HL-60 (cell line): ENCODE data around the gene DTNA.

Experiments used
- DNase-seq, 2 experiments: peaks; one replicate each; pipeline ENCODE4 v3.0.0-alpha.2; 2010 to 2020; ENCODE audit warnings: low read depth in 1 of 2, low spot score in 1 of 2
- H3K27ac ChIP-seq: fragments of 250-450 bp; sonication (Bioruptor Pico); replicated peaks from 2 replicates; pipeline ENCODE4 v1.5.1; 2020; ENCODE audit warnings: mild to moderate bottlenecking, moderate library complexity
- H3K27me3 ChIP-seq: fragments of 250-450 bp; sonication (Bioruptor Pico); 2 replicates; pipeline ENCODE4 v1.5.1; 2021; ENCODE audit warnings: mild to moderate bottlenecking, moderate library complexity; ENCODE audit not compliant: insufficient read depth, poor library complexity, severe bottlenecking
- H3K4me3 ChIP-seq: replicated peaks from 2 replicates; pipeline ENCODE4 v1.5.1; 2011; ENCODE audit warnings: mild to moderate bottlenecking, control low read depth, low read length; ENCODE audit not compliant: insufficient read depth
- GABPA ChIP-seq: IDR thresholded peaks from 2 replicates; pipeline ENCODE4 v1.6.1; 2012; ENCODE audit warnings: low read depth
- POLR2AphosphoS5 ChIP-seq: IDR thresholded peaks from 2 replicates; pipeline ENCODE4 v1.6.1; 2012; ENCODE audit warnings: low read depth
- REST ChIP-seq: IDR thresholded peaks from 2 replicates; pipeline ENCODE4 v1.6.1; 2012; ENCODE audit warnings: low read depth; ENCODE audit not compliant: insufficient replicate concordance
- SPI1 ChIP-seq: IDR thresholded peaks from 2 replicates; pipeline ENCODE4 v1.6.1; 2012; ENCODE audit warnings: low read depth, mild to moderate bottlenecking, borderline replicate concordance
- TF ChIP-seq, protein P1 (sequence below): IDR thresholded peaks from one replicate; pipeline ENCODE4 v1.5.1; 2011; ENCODE audit warnings: low read length, control low read depth, inconsistent platforms; ENCODE audit not compliant: insufficient read depth

DTNA gene

DNA sequence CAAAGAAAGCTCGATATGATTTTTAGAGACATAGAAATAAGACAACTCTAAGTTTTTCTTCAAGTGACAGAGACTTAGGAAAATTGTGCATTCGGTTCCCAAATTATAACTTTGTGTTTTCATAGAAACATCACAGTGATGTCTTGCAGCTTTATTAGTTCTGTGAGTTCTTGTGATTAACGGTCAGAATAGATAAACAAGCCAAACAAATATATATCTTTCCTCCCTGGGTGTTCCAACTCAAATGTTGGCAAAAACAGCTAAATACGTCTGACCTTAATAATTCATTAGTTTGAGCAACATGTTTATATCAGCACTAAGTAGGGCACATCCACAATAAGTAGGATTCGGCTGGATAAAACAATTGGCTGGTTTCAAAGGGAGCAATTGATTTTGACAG, 47.6 kb downstream of the DTNA start:
- Histone ChIP-seq H3K27ac (no peak overlapping the region), H3K4me3 (no peak overlapping the region), H3K27me3 (peaks cover 2% of the 10 kb centered on the region)
- TF ChIP-seq POLR2AphosphoS5 (no peak), GABPA (no peak), REST (no peak), SPI1 (no peak)
- TF ChIP-seq, protein P1, sequence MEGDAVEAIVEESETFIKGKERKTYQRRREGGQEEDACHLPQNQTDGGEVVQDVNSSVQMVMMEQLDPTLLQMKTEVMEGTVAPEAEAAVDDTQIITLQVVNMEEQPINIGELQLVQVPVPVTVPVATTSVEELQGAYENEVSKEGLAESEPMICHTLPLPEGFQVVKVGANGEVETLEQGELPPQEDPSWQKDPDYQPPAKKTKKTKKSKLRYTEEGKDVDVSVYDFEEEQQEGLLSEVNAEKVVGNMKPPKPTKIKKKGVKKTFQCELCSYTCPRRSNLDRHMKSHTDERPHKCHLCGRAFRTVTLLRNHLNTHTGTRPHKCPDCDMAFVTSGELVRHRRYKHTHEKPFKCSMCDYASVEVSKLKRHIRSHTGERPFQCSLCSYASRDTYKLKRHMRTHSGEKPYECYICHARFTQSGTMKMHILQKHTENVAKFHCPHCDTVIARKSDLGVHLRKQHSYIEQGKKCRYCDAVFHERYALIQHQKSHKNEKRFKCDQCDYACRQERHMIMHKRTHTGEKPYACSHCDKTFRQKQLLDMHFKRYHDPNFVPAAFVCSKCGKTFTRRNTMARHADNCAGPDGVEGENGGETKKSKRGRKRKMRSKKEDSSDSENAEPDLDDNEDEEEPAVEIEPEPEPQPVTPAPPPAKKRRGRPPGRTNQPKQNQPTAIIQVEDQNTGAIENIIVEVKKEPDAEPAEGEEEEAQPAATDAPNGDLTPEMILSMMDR: no peak
- DNase-seq: no peak

DNA sequence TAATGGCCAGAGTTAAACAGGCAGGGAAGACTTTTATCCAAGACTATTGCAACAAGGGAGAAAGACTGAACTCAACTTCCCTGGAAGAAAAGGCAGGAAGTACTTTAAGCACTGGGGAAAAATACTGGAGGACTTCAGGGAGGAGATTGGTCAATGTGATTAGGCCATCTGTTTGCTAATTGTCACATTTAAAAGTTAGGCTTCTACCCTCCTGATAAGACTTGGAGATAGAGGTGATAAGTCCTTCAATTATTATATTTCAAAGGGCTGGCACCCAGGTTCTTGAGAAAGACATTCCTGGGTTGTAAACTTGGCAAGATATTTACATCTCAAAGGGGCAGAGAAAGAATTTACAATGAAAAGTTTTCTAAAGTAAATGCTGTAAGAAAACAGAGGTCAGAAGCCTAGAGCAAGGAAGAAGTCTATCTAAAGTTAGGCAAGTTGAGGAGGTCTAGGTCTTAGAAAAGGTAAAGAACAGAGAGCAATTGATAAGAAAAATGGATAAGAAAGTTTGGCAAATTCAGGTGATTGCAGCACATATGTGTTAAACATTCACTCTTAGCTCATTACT, 48.4 kb downstream of the DTNA start:
- TF ChIP-seq SPI1 (no peak), GABPA (no peak), REST (no peak), POLR2AphosphoS5 (no peak)
- TF ChIP-seq, protein P1: no peak
- no peak overlapping the region for H3K27ac ChIP-seq
- H3K27me3 ChIP-seq: peaks cover 2% of the 10 kb centered on the region
- no peak for DNase-seq
- H3K4me3 ChIP-seq: no peak overlapping the region

DNA sequence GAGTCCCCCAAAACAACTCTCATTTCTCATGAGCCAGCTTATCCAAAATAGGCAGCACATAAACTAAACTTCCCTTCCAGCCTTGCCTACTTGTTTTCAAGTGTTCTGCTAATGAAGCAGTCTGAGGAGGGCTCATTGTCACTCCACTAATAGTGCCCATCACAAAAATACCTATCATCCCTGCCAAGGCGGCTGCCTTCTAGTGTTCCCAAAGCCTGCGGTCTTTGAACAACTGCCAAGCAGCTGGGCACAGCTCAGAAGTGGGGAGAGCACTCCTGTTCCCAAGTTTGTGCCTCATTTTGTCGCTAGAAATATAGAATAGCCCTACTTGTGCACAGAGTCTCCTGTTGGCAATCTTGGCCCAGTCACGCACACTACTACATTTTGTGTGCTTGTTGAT, 50.3 kb downstream of the DTNA start:
- Histone ChIP-seq H3K27me3 (peaks cover 2% of the 10 kb centered on the region), H3K27ac (no peak overlapping the region), H3K4me3 (no peak overlapping the region)
- TF ChIP-seq SPI1: no peak
- TF ChIP-seq REST: no peak
- TF ChIP-seq GABPA: no peak
- DNase-seq: no peak
